ENCODE data around the gene FIP1L1.

DNA sequence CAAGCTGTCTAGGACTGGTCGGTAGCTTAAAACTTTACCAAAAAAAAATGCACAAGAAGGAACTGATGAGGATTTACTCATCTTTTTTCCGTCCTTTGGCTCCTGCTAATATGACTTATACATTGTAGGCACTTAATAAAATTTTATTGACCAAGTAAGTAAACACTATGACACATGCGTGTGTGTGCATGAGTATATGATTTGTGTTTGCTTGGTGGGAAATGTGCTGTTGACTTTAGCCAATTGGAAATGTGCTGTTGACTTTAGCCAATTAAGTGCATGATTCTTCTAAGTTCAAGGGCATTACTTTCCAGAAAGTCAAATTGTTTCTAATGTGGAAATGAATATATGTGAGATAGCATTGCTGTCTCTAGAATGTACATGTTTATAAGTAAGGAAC is 78.3 kb downstream of the FIP1L1 start:
- TF ChIP-seq BACH2 (CRISPR knock-in tag; IDR thresholded peaks at IDR 0.05; ENCODE audit: borderline replicate concordance) (no peak), PPARA (CRISPR knock-in tag; IDR thresholded peaks at IDR 0.05; ENCODE audit: borderline replicate concordance) (no peak), OSR1 (CRISPR knock-in tag; IDR thresholded peaks at IDR 0.05) (no peak), ARNTL (CRISPR knock-in tag; IDR thresholded peaks at IDR 0.05; ENCODE audit: borderline replicate concordance, low read depth) (no peak), ZFP3 (CRISPR knock-in tag; IDR thresholded peaks at IDR 0.05) (no peak), ZC3H10 (CRISPR knock-in tag; IDR thresholded peaks at IDR 0.05) (no peak), RARB (CRISPR knock-in tag; IDR thresholded peaks at IDR 0.05) (no peak), TOX (CRISPR knock-in tag; IDR thresholded peaks at IDR 0.05; ENCODE audit: borderline replicate concordance) (no peak), CSDC2 (CRISPR knock-in tag; IDR thresholded peaks at IDR 0.05) (no peak), TCF4 (CRISPR knock-in tag; IDR thresholded peaks at IDR 0.05; ENCODE audit: borderline replicate concordance) (no peak)
- TF ChIP-seq, protein P1, sequence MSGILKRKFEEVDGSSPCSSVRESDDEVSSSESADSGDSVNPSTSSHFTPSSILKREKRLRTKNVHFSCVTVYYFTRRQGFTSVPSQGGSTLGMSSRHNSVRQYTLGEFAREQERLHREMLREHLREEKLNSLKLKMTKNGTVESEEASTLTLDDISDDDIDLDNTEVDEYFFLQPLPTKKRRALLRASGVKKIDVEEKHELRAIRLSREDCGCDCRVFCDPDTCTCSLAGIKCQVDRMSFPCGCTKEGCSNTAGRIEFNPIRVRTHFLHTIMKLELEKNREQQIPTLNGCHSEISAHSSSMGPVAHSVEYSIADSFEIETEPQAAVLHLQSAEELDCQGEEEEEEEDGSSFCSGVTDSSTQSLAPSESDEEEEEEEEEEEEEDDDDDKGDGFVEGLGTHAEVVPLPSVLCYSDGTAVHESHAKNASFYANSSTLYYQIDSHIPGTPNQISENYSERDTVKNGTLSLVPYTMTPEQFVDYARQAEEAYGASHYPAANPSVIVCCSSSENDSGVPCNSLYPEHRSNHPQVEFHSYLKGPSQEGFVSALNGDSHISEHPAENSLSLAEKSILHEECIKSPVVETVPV (CRISPR knock-in tag; IDR thresholded peaks at IDR 0.05) = no peak
- TF ChIP-seq, protein P2, sequence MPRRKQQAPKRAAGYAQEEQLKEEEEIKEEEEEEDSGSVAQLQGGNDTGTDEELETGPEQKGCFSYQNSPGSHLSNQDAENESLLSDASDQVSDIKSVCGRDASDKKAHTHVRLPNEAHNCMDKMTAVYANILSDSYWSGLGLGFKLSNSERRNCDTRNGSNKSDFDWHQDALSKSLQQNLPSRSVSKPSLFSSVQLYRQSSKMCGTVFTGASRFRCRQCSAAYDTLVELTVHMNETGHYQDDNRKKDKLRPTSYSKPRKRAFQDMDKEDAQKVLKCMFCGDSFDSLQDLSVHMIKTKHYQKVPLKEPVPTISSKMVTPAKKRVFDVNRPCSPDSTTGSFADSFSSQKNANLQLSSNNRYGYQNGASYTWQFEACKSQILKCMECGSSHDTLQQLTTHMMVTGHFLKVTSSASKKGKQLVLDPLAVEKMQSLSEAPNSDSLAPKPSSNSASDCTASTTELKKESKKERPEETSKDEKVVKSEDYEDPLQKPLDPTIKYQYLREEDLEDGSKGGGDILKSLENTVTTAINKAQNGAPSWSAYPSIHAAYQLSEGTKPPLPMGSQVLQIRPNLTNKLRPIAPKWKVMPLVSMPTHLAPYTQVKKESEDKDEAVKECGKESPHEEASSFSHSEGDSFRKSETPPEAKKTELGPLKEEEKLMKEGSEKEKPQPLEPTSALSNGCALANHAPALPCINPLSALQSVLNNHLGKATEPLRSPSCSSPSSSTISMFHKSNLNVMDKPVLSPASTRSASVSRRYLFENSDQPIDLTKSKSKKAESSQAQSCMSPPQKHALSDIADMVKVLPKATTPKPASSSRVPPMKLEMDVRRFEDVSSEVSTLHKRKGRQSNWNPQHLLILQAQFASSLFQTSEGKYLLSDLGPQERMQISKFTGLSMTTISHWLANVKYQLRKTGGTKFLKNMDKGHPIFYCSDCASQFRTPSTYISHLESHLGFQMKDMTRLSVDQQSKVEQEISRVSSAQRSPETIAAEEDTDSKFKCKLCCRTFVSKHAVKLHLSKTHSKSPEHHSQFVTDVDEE (CRISPR knock-in tag; IDR thresholded peaks at IDR 0.05) = no peak
- TF ChIP-seq, protein P3, sequence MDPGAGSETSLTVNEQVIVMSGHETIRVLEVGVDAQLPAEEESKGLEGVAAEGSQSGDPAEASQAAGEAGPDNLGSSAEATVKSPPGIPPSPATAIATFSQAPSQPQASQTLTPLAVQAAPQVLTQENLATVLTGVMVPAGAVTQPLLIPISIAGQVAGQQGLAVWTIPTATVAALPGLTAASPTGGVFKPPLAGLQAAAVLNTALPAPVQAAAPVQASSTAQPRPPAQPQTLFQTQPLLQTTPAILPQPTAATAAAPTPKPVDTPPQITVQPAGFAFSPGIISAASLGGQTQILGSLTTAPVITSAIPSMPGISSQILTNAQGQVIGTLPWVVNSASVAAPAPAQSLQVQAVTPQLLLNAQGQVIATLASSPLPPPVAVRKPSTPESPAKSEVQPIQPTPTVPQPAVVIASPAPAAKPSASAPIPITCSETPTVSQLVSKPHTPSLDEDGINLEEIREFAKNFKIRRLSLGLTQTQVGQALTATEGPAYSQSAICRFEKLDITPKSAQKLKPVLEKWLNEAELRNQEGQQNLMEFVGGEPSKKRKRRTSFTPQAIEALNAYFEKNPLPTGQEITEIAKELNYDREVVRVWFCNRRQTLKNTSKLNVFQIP (CRISPR knock-in tag; IDR thresholded peaks at IDR 0.05; ENCODE audit: borderline replicate concordance, low read depth) = no peak

Data from SK-N-SH treated with all-trans-retinoic acid at 6 μM for 48 hours (cell line).